Activated CD4-positive, CD25-positive, alpha-beta regulatory T cell treated with anti-CD3 and anti-CD28 coated beads, Interleukin-2, amount 50 U/mL, for 72 hours (primary cell): ENCODE measurements around the gene CDC42SE2.
"Not testable (repeated sequence)": the region's sequence is repeated elsewhere in the genome, so short reads cannot be mapped to it uniquely, and the experiment has no call there.

Source experiments
- DNase-seq: peaks from one replicate; pipeline ENCODE4 v3.0.0; 2021

CDC42SE2 gene

GRCh38 chr5:131324303-131324702 lies 60.5 kb downstream of the CDC42SE2 start:
- DNase-seq, result no peak

DNA sequence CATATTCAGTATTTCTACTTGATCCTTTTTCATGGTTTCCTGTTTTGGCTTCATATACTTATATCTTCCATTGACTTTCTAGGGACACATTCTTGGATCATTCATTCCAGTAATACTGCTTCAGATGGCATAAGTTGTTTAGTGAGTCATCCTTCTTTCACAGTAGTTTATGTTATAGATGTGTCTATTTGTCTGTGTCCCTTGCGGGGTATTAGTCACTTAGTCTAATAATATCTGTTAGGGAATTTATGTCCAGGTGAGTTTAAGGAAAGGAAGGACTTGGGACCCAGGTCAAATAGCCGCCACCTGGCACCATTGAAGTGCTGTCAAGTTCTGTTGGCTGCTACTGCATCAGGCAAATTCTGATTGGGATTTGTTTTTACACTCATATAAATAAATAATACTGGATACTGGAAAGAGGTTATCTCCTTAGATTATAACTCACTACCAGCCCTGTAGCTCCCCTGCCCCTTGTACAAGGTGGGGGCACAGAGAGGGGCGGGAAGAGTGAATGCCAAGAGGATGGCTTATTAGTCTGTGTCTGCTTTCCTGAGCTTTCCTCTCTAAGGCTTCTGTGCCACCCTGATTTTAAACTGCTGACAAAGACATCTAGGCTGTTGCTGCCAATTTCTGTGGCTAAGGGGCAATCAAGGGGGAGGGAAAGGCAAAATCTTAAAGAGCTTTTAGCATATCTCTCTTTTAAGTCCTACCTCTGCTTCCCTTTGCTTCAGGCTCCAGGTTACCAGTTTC lies 64.9 kb downstream of the CDC42SE2 start:
- no peak for DNase-seq

GRCh38 chr5:131329286-131329560 lies 65.4 kb downstream of the CDC42SE2 start:
- DNase-seq, result no peak

DNA sequence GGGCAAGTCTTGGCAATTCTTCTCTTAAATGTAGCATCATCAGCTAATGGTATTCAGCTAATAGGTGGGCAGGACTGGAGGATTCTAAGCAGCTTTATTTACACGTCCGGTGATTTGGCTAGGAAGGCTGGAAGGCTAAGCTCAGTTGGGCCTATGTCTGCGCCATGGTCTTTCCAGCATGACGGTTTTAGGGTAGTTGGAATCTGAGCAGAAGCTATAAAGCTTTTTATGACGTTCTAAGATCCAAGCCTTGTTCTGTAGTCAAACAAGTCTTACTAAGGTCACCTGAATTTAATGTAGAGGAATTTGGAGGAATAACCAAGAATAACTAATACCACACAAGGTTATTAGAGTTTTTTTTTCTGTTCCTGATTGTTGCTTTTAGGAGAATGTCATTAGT lies 66.2 kb downstream of the CDC42SE2 start:
- DNase-seq, result no peak

DNA sequence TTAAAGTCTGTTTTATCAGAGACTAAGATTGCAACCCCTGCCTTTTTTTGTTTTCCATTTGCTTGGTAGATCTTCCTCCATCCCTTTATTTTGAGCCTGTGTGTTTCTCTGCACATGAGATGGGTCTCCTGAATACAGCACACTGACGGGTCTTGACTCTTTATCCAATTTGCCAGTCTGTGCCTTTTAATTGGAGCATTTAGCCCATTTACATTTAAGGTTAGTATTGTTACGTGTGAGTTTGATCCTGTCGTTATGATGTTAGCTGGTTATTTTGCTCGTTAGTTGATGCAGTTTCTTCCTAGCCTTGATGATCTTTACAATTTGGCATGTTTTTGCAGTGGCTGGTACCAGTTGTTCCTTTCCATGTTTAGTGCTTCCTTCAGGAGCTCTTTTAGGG lies 71.9 kb downstream of the CDC42SE2 start:
- not testable (repeated sequence) for DNase-seq

DNA sequence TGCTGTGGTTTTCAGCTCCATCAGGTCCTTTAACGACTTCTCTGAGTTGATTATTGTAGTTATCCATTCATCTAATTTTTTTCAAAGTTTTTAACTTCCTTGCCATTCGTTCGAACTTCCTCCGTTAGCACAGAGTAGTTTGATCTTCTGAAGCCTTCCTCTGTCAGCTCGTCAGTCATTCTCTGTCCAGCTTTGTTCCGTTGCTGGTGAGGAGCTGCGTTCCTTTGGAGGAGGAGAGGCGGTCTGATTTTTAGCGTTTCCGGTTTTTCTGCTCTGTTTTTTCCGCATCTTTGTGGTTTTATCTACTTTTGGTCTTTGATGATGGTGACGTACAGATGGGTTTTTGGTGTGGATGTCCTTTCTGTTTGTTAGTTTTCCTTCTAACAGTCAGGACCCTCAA lies 72.9 kb downstream of the CDC42SE2 start:
- not testable (repeated sequence) for DNase-seq

DNA sequence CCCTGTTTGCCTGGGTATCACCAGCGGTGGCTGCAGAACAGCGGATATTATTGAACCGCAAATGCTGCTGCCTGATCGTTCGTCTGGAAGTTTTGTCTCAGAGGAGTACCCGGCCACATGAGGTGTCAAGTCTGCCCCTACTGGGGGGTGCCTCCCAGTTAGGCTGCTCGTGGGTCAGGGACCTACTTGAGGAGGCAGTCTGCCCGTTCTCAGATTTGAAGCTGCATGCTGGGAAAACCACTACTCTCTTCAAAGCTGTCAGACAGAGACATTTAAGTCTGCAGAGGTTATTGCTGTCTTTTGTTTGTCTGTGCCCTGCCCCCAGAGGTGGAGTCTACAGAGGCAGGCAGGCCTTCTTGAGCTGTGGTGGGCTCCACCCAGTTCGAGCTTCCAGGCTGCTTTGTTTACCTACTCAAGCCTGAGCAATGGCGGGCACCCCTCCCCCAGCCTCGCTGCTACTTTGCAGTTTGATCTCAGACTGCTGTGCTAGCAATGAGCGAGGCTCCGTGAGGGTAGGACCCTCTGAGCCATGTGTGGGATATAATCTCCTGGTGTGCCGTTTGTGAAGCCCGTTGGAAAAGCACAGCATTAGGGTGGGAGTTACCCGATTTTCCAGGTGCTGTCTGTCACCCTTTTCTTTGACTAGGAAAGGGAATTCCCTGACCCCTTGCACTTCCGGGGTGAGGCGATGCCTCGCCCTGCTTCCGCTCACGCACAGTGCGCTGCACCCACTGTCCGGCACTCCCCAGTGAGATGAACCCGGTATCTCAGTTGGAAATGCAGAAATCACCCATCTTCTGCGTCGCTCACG lies 73.6 kb downstream of the CDC42SE2 start:
- not testable (repeated sequence) for DNase-seq

- DNase-seq, result no peak
These were observed 74.2 kb downstream of the CDC42SE2 start for GRCh38 chr5:131338051-131338453.

GRCh38 chr5:131344288-131344687 lies 80.4 kb downstream of the CDC42SE2 start:
- DNase-seq, result not testable (repeated sequence)

- not testable (repeated sequence) for DNase-seq
These were observed 82.4 kb downstream of the CDC42SE2 start for GRCh38 chr5:131346204-131346603.

- DNase-seq, result no peak
These were observed 90.1 kb downstream of the CDC42SE2 start for GRCh38 chr5:131353991-131354390.

DNA sequence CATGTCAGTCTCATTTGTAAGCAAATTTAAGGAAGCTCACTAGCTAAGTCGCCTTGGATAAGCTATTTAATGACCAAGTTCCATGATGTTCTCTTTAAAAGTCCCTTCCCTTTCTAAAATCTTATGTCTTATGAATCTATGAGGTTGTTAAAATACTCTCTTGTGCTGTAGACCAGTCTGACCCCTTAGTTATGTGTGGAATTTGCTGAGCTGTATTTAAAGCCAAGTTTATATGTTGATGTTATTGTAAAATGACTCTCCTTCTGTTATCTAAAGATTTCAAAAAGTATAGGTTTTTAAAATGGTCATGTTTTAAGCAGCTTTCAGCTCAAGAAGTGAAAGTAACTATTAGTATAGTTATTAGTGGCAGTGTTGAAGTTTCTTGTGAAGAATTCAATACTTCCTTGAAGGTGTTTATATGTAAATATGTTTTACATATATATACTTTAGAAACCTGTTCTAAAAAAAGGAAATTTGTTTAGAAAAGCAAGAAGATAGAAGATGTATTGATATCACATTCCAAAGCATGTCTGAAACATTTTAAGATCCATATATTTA lies 92.2 kb downstream of the CDC42SE2 start:
- no peak for DNase-seq

DNA sequence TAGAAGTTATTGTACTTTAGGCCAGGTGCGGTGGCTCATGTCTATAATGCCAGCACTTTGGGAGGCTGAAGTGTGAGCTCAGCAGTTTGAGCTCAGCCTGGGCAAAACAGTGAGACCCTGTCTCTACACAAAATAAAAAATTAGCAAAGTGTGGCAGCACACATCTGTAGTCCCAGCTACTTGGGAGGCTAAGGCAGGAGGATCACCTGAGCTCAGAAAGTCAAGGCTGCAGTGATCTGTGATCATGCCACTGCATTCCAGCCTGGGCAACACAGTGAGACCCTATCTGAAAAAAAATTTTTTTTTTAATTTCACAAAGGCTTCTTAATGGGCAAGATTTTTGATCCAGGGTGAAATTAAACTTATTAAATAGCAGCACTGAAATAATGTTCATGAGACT lies 92.8 kb downstream of the CDC42SE2 start:
- DNase-seq, result no peak

DNA sequence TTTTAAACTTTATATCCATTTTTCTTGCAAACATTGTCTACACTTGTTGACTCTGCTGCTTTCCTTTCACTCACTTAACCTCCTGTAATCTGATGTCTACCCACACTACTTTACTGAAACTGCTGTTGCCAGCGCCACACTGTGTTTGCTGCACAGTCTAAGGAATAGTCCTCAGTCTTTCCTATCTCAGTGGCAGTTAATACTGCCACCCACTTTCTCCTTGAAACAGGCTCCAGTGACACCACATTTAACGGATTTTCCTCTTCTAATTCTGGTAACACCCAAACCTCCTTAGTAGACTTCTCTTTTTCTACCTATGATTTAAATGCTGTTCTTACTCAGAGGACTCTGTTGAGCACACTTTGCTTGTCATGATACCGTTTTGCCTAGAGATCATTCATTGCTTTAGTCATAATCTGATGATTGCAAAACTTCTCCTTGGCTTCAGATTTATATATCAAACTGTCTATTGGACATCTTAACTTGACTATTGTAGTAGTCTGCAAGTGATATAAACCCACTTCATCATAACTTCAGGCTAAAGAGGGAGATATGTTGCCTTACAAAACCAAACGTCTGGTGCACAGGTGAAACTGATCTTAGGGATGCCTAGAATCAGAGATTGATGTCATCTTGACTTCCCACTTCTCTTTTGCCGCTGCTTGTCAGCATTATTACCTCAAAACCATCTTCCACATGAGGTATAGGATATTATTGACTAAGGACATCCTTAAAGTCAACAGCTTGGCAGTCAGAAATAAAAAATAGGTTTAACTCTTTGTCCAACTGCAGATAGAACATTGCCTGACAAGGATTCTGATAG lies 94.1 kb downstream of the CDC42SE2 start:
- DNase-seq, result no peak

- no peak for DNase-seq
These were observed 97.9 kb downstream of the CDC42SE2 start for GRCh38 chr5:131361677-131362315.

DNA sequence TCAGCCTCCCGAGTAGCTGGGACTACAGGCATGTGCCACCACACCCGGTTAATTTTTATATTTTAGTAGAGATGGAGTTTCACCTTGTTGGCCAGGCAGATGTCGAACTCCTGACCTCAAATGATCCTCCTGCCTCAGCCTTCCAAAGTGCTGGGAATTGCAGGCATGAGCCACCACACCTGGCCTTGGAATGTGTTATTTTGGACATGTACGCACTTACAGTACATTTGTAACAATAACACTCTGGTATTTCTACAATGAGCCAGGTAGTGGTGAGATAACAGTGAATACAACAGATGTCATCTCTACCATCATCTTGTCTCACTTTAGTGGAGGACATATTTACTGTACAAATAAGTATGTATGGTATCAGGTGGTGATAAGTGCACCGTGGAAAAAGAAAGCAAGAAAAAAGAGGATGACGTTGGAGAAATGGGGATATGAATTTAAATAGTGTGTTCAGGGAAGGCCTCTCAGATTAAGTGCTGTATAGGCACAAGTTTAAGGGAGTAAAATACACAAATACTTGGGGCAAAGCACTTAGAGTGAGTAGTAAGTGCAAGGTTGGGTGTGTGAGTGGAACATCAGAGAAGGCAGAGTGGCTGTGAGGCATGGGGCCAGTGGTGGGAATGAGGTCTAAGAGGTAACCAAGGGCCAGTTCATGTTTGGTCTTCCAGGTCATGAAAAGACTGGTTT lies 100.1 kb downstream of the CDC42SE2 start:
- DNase-seq, result no peak

GRCh38 chr5:131364507-131365050 lies 100.7 kb downstream of the CDC42SE2 start:
- no peak for DNase-seq

- DNase-seq, result no peak
These were observed 102.6 kb downstream of the CDC42SE2 start for GRCh38 chr5:131366428-131366827.

DNA sequence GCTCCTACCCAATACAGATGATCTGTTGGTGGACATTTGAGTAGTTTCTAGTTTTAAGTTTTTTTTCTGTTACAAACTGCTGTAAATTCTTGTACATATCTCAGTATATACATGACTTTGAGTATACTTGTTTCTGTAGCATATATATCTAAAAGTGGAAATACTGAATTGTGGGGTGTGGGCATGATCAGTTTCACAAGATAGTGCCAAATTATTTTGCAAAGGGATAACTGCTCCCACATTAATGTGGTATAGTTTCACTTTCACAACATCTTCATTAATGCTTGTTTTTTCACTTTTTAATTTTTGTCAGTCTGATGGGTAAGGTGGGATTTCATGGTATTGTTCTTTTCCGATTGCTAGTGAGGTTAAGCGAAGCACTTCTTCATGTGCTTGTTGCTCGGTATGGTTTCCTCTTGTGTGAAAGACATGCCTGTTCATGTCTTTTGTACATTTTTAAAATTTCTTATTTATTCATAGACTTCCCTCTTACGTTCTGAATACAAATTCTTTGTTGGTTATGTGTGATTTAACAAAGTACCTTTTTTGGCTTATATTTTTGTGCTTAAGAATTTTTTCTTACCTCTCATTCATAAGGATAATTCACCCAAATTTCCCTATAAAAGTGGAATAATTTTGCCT lies 103.5 kb downstream of the CDC42SE2 start:
- DNase-seq, result no peak

GRCh38 chr5:131368866-131369265 lies 105.0 kb downstream of the CDC42SE2 start:
- no peak for DNase-seq

DNA sequence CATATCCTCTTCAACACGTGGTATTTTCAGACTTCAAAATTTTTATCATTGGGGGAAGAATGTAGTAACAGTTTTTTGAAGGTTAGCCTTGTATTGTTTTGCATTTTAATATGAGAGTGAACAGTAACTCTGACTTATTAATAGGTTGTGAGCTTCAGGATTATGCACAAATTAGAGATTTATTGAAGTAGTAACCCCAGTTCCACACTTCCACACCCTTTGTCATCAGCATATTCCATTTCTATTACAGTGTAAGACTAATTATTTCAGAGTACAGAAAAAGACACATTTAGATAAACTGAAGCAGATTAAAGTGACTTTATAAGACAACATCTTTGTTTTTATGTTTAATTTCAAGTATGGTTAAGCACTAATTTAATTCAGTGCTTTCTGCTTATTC lies 105.7 kb downstream of the CDC42SE2 start:
- no peak for DNase-seq
